ENCODE data around the gene METTL24. TPM values are rescaled to one million over a fixed set of nuclear protein-coding genes. Genes with fewer than 3 reads are reported as not detected.

The METTL24 gene
- total RNA-seq, 1 experiment from 2014 or later, result not detected

GRCh38 chr6:110329348-110329713, 28.8 kb downstream of the METTL24 start:
- CTCF ChIA-PET, result no interaction called here
- H3K36me3 Mint-ChIP-seq (ENCODE audit: insufficient read depth, unreplicated experiment), result no peaks in the 10 kb centered on the region

GRCh38 chr6:110328259-110328658, 29.9 kb downstream of the METTL24 start:
- no peaks in the 10 kb centered on the region for H3K27me3 Mint-ChIP-seq (ENCODE audit: insufficient read depth, unreplicated experiment)
- no TSS peak for BruUV-seq (replicated peaks)
- H3K4me3 Mint-ChIP-seq (ENCODE audit: unreplicated experiment), result no peak overlapping the region
- intact Hi-C loops (cut with micrococcal nuclease), result no loop called here
- no peaks in the 10 kb centered on the region for H3K9me3 Mint-ChIP-seq (ENCODE audit: unreplicated experiment)
- ChIA-PET POLR2A (interaction anchor here (0.7 to 1.1 kb wide), 2 partner anchors 27 to 229 kb away, joined by 3 read pairs; no protein-coding TSS in a partner anchor), CTCF (interaction anchor here (0.6 kb wide), 1 partner anchor 10 kb away, joined by 3 read pairs; no protein-coding TSS in a partner anchor)
- no peaks in the 10 kb centered on the region for H3K4me1 Mint-ChIP-seq (ENCODE audit: insufficient read depth, unreplicated experiment)
- no peak for DNase-seq (ENCODE audit: unreplicated experiment)
- H3K27ac Mint-ChIP-seq (ENCODE audit: low read depth, unreplicated experiment), result no peak overlapping the region
- no peak for TF ChIP-seq CTCF (IDR thresholded peaks at IDR 0.05; ENCODE audit: unreplicated experiment)
- H3K36me3 Mint-ChIP-seq (ENCODE audit: insufficient read depth, unreplicated experiment), result no peaks in the 10 kb centered on the region

More at GRCh38 chr6:110329348-110329713, 28.8 kb downstream of the METTL24 start:
- Mint-ChIP-seq H3K27me3 (ENCODE audit: insufficient read depth, unreplicated experiment) (no peaks in the 10 kb centered on the region), H3K4me1 (ENCODE audit: insufficient read depth, unreplicated experiment) (no peaks in the 10 kb centered on the region), H3K9me3 (ENCODE audit: unreplicated experiment) (no peaks in the 10 kb centered on the region), H3K4me3 (ENCODE audit: unreplicated experiment) (peak overlapping the region; percentile 50), H3K27ac (ENCODE audit: low read depth, unreplicated experiment) (no peak overlapping the region)
- intact Hi-C loops (cut with micrococcal nuclease), result no loop called here
- no peak for DNase-seq (ENCODE audit: unreplicated experiment)
- TF ChIP-seq CTCF (IDR thresholded peaks at IDR 0.05; ENCODE audit: unreplicated experiment), result no peak
- no TSS peak for BruUV-seq (replicated peaks)
- POLR2A ChIA-PET, result interaction anchor here (1.1 kb wide), 1 partner anchor 28 kb away, joined by 3 read pairs; no protein-coding TSS in a partner anchor

- no peak overlapping the region for H3K27ac Mint-ChIP-seq (ENCODE audit: low read depth, unreplicated experiment)
- ChIA-PET CTCF (interaction anchor here (0.6 to 0.7 kb wide), 2 partner anchors 10 to 330 kb away, joined by 3 to 4 read pairs; no protein-coding TSS in a partner anchor), POLR2A (interaction anchor here (0.6 to 0.7 kb wide), 3 partner anchors 84 to 1054 kb away, joined by 3 read pairs; no protein-coding TSS in a partner anchor)
- no peak for DNase-seq (ENCODE audit: unreplicated experiment)
- H3K4me3 Mint-ChIP-seq (ENCODE audit: unreplicated experiment), result no peak overlapping the region
- no peaks in the 10 kb centered on the region for H3K4me1 Mint-ChIP-seq (ENCODE audit: insufficient read depth, unreplicated experiment)
- no TSS peak for BruUV-seq (replicated peaks)
- H3K36me3 Mint-ChIP-seq (ENCODE audit: insufficient read depth, unreplicated experiment), result no peaks in the 10 kb centered on the region
- intact Hi-C loops (cut with micrococcal nuclease), result no loop called here
- TF ChIP-seq CTCF (IDR thresholded peaks at IDR 0.05; ENCODE audit: unreplicated experiment), result no peak
- no peaks in the 10 kb centered on the region for H3K27me3 Mint-ChIP-seq (ENCODE audit: insufficient read depth, unreplicated experiment)
- no peaks in the 10 kb centered on the region for H3K9me3 Mint-ChIP-seq (ENCODE audit: unreplicated experiment)
These were observed 30.8 kb downstream of the METTL24 start for GRCh38 chr6:110327391-110327790.

- H3K4me3 Mint-ChIP-seq (ENCODE audit: unreplicated experiment), result no peak overlapping the region
- H3K9me3 Mint-ChIP-seq (ENCODE audit: unreplicated experiment), result no peaks in the 10 kb centered on the region
- H3K27me3 Mint-ChIP-seq (ENCODE audit: insufficient read depth, unreplicated experiment), result no peaks in the 10 kb centered on the region
- CTCF ChIA-PET, result no interaction called here
- DNase-seq (ENCODE audit: unreplicated experiment), result no peak
- no peaks in the 10 kb centered on the region for H3K4me1 Mint-ChIP-seq (ENCODE audit: insufficient read depth, unreplicated experiment)
- no peaks in the 10 kb centered on the region for H3K36me3 Mint-ChIP-seq (ENCODE audit: insufficient read depth, unreplicated experiment)
- BruUV-seq (replicated peaks), result no TSS peak
- no peak overlapping the region for H3K27ac Mint-ChIP-seq (ENCODE audit: low read depth, unreplicated experiment)
- POLR2A ChIA-PET, result no interaction called here
- no peak for TF ChIP-seq CTCF (IDR thresholded peaks at IDR 0.05; ENCODE audit: unreplicated experiment)
- intact Hi-C loops (cut with micrococcal nuclease), result no loop called here
These were observed 31.5 kb downstream of the METTL24 start for GRCh38 chr6:110326609-110327008.
